Stomach (tissue), 4 donors: ENCODE data around the gene TOX2.

Source experiments
- CTCF ChIP-seq, 7 experiments: fragments of 450-650 bp in 4 of 7; fragments of 200-600 bp in 3 of 7; sonication (generic) in 3 of 7; IDR thresholded peaks; one replicate each; pipeline ENCODE4 v1.5.1; 2016 to 2019; ENCODE audit warnings: antibody characterized with exemption in 7 of 7, control low read depth in 2 of 7, mild to moderate bottlenecking in 1 of 7
- POLR2A ChIP-seq, 4 donors: fragments of 450-650 bp; IDR thresholded peaks; one replicate each; pipeline ENCODE4 v1.6.1; 2016; ENCODE audit warnings: antibody characterized with exemption in 4 of 4, control low read depth in 2 of 4, mild to moderate bottlenecking in 1 of 4, moderate library complexity in 1 of 4
- POLR2AphosphoS5 ChIP-seq, 3 donors: sonication (generic); formaldehyde crosslinking; IDR thresholded peaks; one replicate each; pipeline ENCODE4 v1.6.1; 2016; ENCODE audit warnings: antibody characterized with exemption in 3 of 3

- TF ChIP-seq CTCF (IDR thresholded peaks at IDR 0.05) (no peak), POLR2A (IDR thresholded peaks at IDR 0.05) (no peak), POLR2AphosphoS5 (IDR thresholded peaks at IDR 0.05) (no peak)
Observed at GRCh38 chr20:43936805-43937204, 22.2 kb downstream of the TOX2 start.
